NCI-H446 treated with DMSO at 0.1 percent for 48 hours (cell line): ENCODE measurements around the gene PEA15.

Source experiments
- DNase-seq: peaks from one replicate; lab custom pipeline; 2025; lab: John Stamatoyannopoulos, UW

Gene PEA15

GRCh38 chr1:160208557-160209320 lies 3.6 kb downstream of the PEA15 start:
- DNase-seq = no peak

GRCh38 chr1:160209321-160210046 lies 4.3 kb downstream of the PEA15 start:
- no peak for DNase-seq

- DNase-seq = no peak
Measured at GRCh38 chr1:160210561-160210960, 5.4 kb downstream of the PEA15 start.

GRCh38 chr1:160211046-160211790 lies 6.0 kb downstream of the PEA15 start:
- DNase-seq = no peak

GRCh38 chr1:160214481-160215140 lies 9.4 kb downstream of the PEA15 start:
- no peak for DNase-seq

GRCh38 chr1:160216301-160216700 lies 11.1 kb downstream of the PEA15 start:
- DNase-seq = no peak

GRCh38 chr1:160217481-160218051 lies 12.4 kb downstream of the PEA15 start:
- no peak for DNase-seq

- no peak for DNase-seq
Measured at GRCh38 chr1:160219062-160219929, 14.1 kb downstream of the PEA15 start.

GRCh38 chr1:160220301-160220700 lies 15.1 kb downstream of the PEA15 start:
- DNase-seq = no peak

GRCh38 chr1:160221089-160221488 lies 15.9 kb downstream of the PEA15 start:
- no peak for DNase-seq

- no peak for DNase-seq
Measured at GRCh38 chr1:160222546-160222945, 17.4 kb downstream of the PEA15 start.

GRCh38 chr1:160224606-160225005 lies 19.4 kb downstream of the PEA15 start:
- DNase-seq = no peak

- DNase-seq = no peak
Measured at GRCh38 chr1:160225345-160225744, 20.2 kb downstream of the PEA15 start.

GRCh38 chr1:160226623-160227022 lies 21.4 kb downstream of the PEA15 start:
- DNase-seq = no peak

GRCh38 chr1:160227034-160227433 lies 21.9 kb downstream of the PEA15 start:
- no peak for DNase-seq

GRCh38 chr1:160227561-160227960 lies 22.4 kb downstream of the PEA15 start:
- no peak for DNase-seq

- DNase-seq = no peak
Measured at GRCh38 chr1:160228431-160228830, 23.2 kb downstream of the PEA15 start.

GRCh38 chr1:160232911-160233310 lies 27.7 kb downstream of the PEA15 start:
- DNase-seq = no peak

GRCh38 chr1:160236806-160237205 lies 31.6 kb downstream of the PEA15 start:
- no peak for DNase-seq

GRCh38 chr1:160237558-160237957 lies 32.4 kb downstream of the PEA15 start:
- DNase-seq = no peak

- DNase-seq = no peak
Measured at GRCh38 chr1:160238408-160238807, 33.2 kb downstream of the PEA15 start.
